ENCODE data around the gene KRT35. TPM values are rescaled to one million over a fixed set of nuclear protein-coding genes. Genes with fewer than 3 reads are reported as not detected.
A peak's percentile ranks its signal among the peaks of the same experiment; 100 is the strongest.

Gene KRT35
- total and polyA plus RNA-seq, 4 donors: not detected

- no peak for TF ChIP-seq CTCF (IDR thresholded peaks at IDR 0.05; ENCODE audit: control extremely low read depth, extremely low read depth)
- Histone ChIP-seq H3K4me1 (ENCODE audit: control insufficient read depth in 5 of 5, insufficient read depth in 5 of 5, low read length in 5 of 5) (peaks cover 0 to 7% (median 1%) of the 10 kb centered on the region in 5 donors), H3K27me3 (ENCODE audit: control insufficient read depth in 3 of 3, insufficient read depth in 3 of 3, low read length in 2 of 3) (no peaks in the 10 kb centered on the region), H3K4me3 (no peak overlapping the region), H3K27ac (ENCODE audit: low read depth in 1 of 2, low read length in 1 of 2) (peak overlapping the region in 1 of 2 donors; percentile 56), H3K9me3 (ENCODE audit: control insufficient read depth in 4 of 4, insufficient read depth in 3 of 4, low read length in 3 of 4) (no peaks in the 10 kb centered on the region), H3K36me3 (ENCODE audit: control insufficient read depth in 4 of 4, insufficient read depth in 4 of 4, low read length in 4 of 4) (no peaks in the 10 kb centered on the region), H3K9ac (ENCODE audit: insufficient read depth in 1 of 2, low read length in 2 of 2) (no peak overlapping the region)
- ATAC-seq (ENCODE audit: insufficient read depth, low FRiP score) (no peak), DNase-seq (no peak)
- WGBS, 2 donors: 58 to 64% methylated on average over 10 of the region's 10 CpGs
These were observed 26.4 kb upstream of the KRT35 start for GRCh38 chr17:41507315-41507880.

- Histone ChIP-seq H3K27me3 (ENCODE audit: control insufficient read depth in 3 of 3, insufficient read depth in 3 of 3, low read length in 2 of 3) (no peaks in the 10 kb centered on the region), H3K4me1 (ENCODE audit: control insufficient read depth in 5 of 5, insufficient read depth in 5 of 5, low read length in 5 of 5) (peaks cover 0 to 7% (median 1%) of the 10 kb centered on the region in 5 donors), H3K9me3 (ENCODE audit: control insufficient read depth in 4 of 4, insufficient read depth in 3 of 4, low read length in 3 of 4) (no peaks in the 10 kb centered on the region), H3K9ac (ENCODE audit: insufficient read depth in 1 of 2, low read length in 2 of 2) (no peak overlapping the region), H3K36me3 (ENCODE audit: control insufficient read depth in 4 of 4, insufficient read depth in 4 of 4, low read length in 4 of 4) (no peaks in the 10 kb centered on the region), H3K27ac (ENCODE audit: low read depth in 1 of 2, low read length in 1 of 2) (peak overlapping the region in 1 of 2 donors; percentile 56), H3K4me3 (no peak overlapping the region)
- no peak for TF ChIP-seq CTCF (IDR thresholded peaks at IDR 0.05; ENCODE audit: control extremely low read depth, extremely low read depth)
- 65 to 68% methylated on average over 14 of the region's 14 CpGs for WGBS, 2 donors
- DNase-seq: peak in 2 of 3 donors; percentile 18 to 49
- ATAC-seq (ENCODE audit: insufficient read depth, low FRiP score): no peak
These were observed 25.1 kb upstream of the KRT35 start for GRCh38 chr17:41505809-41506767.

- ATAC-seq (ENCODE audit: insufficient read depth, low FRiP score): no peak
- Histone ChIP-seq H3K36me3 (ENCODE audit: control insufficient read depth in 4 of 4, insufficient read depth in 4 of 4, low read length in 4 of 4) (no peaks in the 10 kb centered on the region), H3K9me3 (ENCODE audit: control insufficient read depth in 4 of 4, insufficient read depth in 3 of 4, low read length in 3 of 4) (no peaks in the 10 kb centered on the region), H3K27me3 (ENCODE audit: control insufficient read depth in 3 of 3, insufficient read depth in 3 of 3, low read length in 2 of 3) (no peaks in the 10 kb centered on the region), H3K9ac (ENCODE audit: insufficient read depth in 1 of 2, low read length in 2 of 2) (no peak within 1 kb of the TSS), H3K4me3 (no peak within 1 kb of the TSS), H3K27ac (ENCODE audit: low read depth in 1 of 2, low read length in 1 of 2) (no peak within 1 kb of the TSS), H3K4me1 (ENCODE audit: control insufficient read depth in 5 of 5, insufficient read depth in 5 of 5, low read length in 5 of 5) (peaks cover 0 to 7% (median 1%) of the 10 kb centered on the region in 5 donors)
- TF ChIP-seq CTCF (IDR thresholded peaks at IDR 0.05; ENCODE audit: control extremely low read depth, extremely low read depth): no peak
- 90 to 92% methylated on average over 17 of the region's 17 CpGs for WGBS, 2 donors
- no peak for DNase-seq
These were observed 24.3 kb upstream of the KRT35 start, which contains the start of gene KRT13 for GRCh38 chr17:41505007-41505808. KRT13 (minus strand) TSS chr17:41505612; CDS start chr17:41505550, 62 bp downstream.

Measured in lung (tissue), 12 donors.